Neural crest cell (in vitro differentiated cells): Measurements from ENCODE around the gene CHPF. TPM values are rescaled to one million over a fixed set of nuclear protein-coding genes. Genes with fewer than 3 reads are reported as not detected.

Experiments used
- DNase-seq: peaks from one replicate; pipeline ENCODE4 v3.0.0; 2021; ENCODE audit warnings: low read depth, mixed read lengths, low spot score
- H3K27ac Mint-ChIP-seq: one replicate; pipeline ENCODE4 v1.8.0; 2021; ENCODE audit warnings: mild to moderate bottlenecking, mixed read lengths; ENCODE audit not compliant: unreplicated experiment
- H3K27me3 Mint-ChIP-seq: 2 replicates; pipeline ENCODE4 v1.8.0; 2021; ENCODE audit warnings: low read depth, mild to moderate bottlenecking, mixed read lengths
- H3K36me3 Mint-ChIP-seq: 2 replicates; pipeline ENCODE4 v1.8.0; 2021; ENCODE audit warnings: low read depth, mild to moderate bottlenecking, mixed read lengths
- H3K4me1 Mint-ChIP-seq: 2 replicates; pipeline ENCODE4 v1.8.0; 2021; ENCODE audit warnings: mixed read lengths
- H3K4me3 Mint-ChIP-seq: one replicate; pipeline ENCODE4 v1.8.0; 2021; ENCODE audit warnings: mild to moderate bottlenecking, mixed read lengths
- H3K9me3 Mint-ChIP-seq: 2 replicates; pipeline ENCODE4 v1.8.0; 2021; ENCODE audit warnings: mixed read lengths
- CTCF ChIP-seq: fragments of 200-600 bp; sonication (generic); conservative IDR thresholded peaks from 2 replicates; pipeline ENCODE4 v1.5.0; 2021; ENCODE audit warnings: antibody characterized with exemption, mild to moderate bottlenecking
- total RNA-seq: library from RNA; stranded (reverse); gene quantifications from 2 replicates; pipeline ENCODE4 v1.2.1, GENCODE V29; 2021

The CHPF gene
- total RNA-seq, 1 donor from 2014 or later = 30.0 TPM

GRCh38 chr2:219565130-219566080, 21.8 kb upstream of the CHPF start:
- Mint-ChIP-seq H3K36me3 (peaks cover 10% of the 10 kb centered on the region), H3K4me1 (peaks cover 25% of the 10 kb centered on the region), H3K4me3 (no peak overlapping the region), H3K27me3 (no peaks in the 10 kb centered on the region), H3K27ac (no peak overlapping the region), H3K9me3 (no peaks in the 10 kb centered on the region)
- no peak for TF ChIP-seq CTCF
- no peak for DNase-seq

GRCh38 chr2:219563271-219563928, 19.8 kb upstream of the CHPF start:
- DNase-seq = no peak
- H3K4me1 Mint-ChIP-seq = peaks cover 14% of the 10 kb centered on the region
- H3K36me3 Mint-ChIP-seq = peaks cover 8% of the 10 kb centered on the region
- TF ChIP-seq CTCF = no peak
- peak overlapping the region; percentile 10 for H3K4me3 Mint-ChIP-seq
- H3K27me3 Mint-ChIP-seq = no peaks in the 10 kb centered on the region
- H3K9me3 Mint-ChIP-seq = no peaks in the 10 kb centered on the region
- no peak overlapping the region for H3K27ac Mint-ChIP-seq

GRCh38 chr2:219562049-219563020, 18.7 kb upstream of the CHPF start:
- H3K4me1 Mint-ChIP-seq = peaks cover 14% of the 10 kb centered on the region
- H3K27me3 Mint-ChIP-seq = no peaks in the 10 kb centered on the region
- peak overlapping the region; percentile 44 for H3K4me3 Mint-ChIP-seq
- TF ChIP-seq CTCF = no peak
- DNase-seq = no peak
- peak overlapping the region; percentile 71 for H3K27ac Mint-ChIP-seq
- H3K9me3 Mint-ChIP-seq = no peaks in the 10 kb centered on the region
- H3K36me3 Mint-ChIP-seq = peaks cover 8% of the 10 kb centered on the region

GRCh38 chr2:219561179-219562048, 17.8 kb upstream of the CHPF start:
- H3K4me1 Mint-ChIP-seq = peaks cover 14% of the 10 kb centered on the region

More at GRCh38 chr2:219561179-219562048, 17.8 kb upstream of the CHPF start:
- peaks cover 4% of the 10 kb centered on the region for H3K36me3 Mint-ChIP-seq
- no peaks in the 10 kb centered on the region for H3K9me3 Mint-ChIP-seq
- no peak for DNase-seq
- peak overlapping the region; percentile 83 for H3K27ac Mint-ChIP-seq
- TF ChIP-seq CTCF = no peak
- H3K27me3 Mint-ChIP-seq = no peaks in the 10 kb centered on the region
- H3K4me3 Mint-ChIP-seq = peak overlapping the region; percentile 13
